HEK293 (cell line): Measurements from ENCODE around the gene VCAM1.

Experiments used
- CTCF ChIA-PET: fragments of 350-600 bp; formaldehyde crosslinking; extraction: SDS; loops from one replicate; lab custom pipeline; 2021; ENCODE audit warnings: antibody characterized with exemption; lab: Yijun Ruan, JAX
- POLR2A ChIA-PET: fragments of 300-600 bp; formaldehyde crosslinking; extraction: SDS; loops from one replicate; lab custom pipeline; 2020; ENCODE audit warnings: antibody characterized with exemption, inconsistent platforms; lab: Yijun Ruan, JAX
- H3K27ac ChIP-seq: fragments of 200-500 bp; sonication (Bioruptor generic); 2 replicates; pipeline ENCODE4 v1.5.1; 2014; ENCODE audit warnings: low read depth, low read length, control low read depth, inconsistent platforms; ENCODE audit errors: extremely low read depth
- H3K36me3 ChIP-seq, 2 experiments: fragments of 200-500 bp in 1 of 2; sonication (Bioruptor generic) in 1 of 2; 1 replicate in 1 of 2; 2 replicates in 1 of 2; pipeline ENCODE4 v1.5.1; 2014 to 2017; ENCODE audit warnings: inconsistent platforms in 2 of 2, low read length in 2 of 2; ENCODE audit not compliant: control insufficient read depth in 2 of 2, insufficient read depth in 1 of 2
- H3K4me1 ChIP-seq: fragments of 200-500 bp; sonication (Bioruptor generic); 2 replicates; pipeline ENCODE4 v1.5.1; 2014; ENCODE audit warnings: mild to moderate bottlenecking, low read length, inconsistent platforms; ENCODE audit not compliant: control insufficient read depth, insufficient read depth
- H3K4me3 ChIP-seq: 2 replicates; pipeline ENCODE4 v1.5.1; 2011; ENCODE audit warnings: low read depth, mild to moderate bottlenecking, control low read depth, low read length, moderate library complexity
- H3K9me3 ChIP-seq: fragments of 200-500 bp; sonication (Bioruptor generic); 2 replicates; pipeline ENCODE4 v1.5.1; 2014; ENCODE audit warnings: low read depth, low read length, inconsistent platforms; ENCODE audit not compliant: control insufficient read depth, insufficient read depth
- SP7 ChIP-seq: fragments of 450-650 bp; formaldehyde crosslinking; IDR thresholded peaks from 2 replicates; pipeline ENCODE4 v1.5.1; 2016; ENCODE audit warnings: missing biosample characterization, missing genetic modification characterization
- YY1 ChIP-seq: fragments of 450-650 bp; formaldehyde crosslinking; IDR thresholded peaks from 2 replicates; pipeline ENCODE4 v1.5.1; 2018; ENCODE audit warnings: missing biosample characterization, missing genetic modification characterization
- ZBTB48 ChIP-seq: fragments of 450-650 bp; formaldehyde crosslinking; IDR thresholded peaks from 2 replicates; pipeline ENCODE4 v1.5.1; 2016; ENCODE audit warnings: missing biosample characterization, missing genetic modification characterization
- ZFP41 ChIP-seq: fragments of 450-650 bp; formaldehyde crosslinking; IDR thresholded peaks from 2 replicates; pipeline ENCODE4 v1.5.1; 2016; ENCODE audit warnings: missing biosample characterization, missing genetic modification characterization, borderline replicate concordance
- ZNF211 ChIP-seq: fragments of 450-650 bp; formaldehyde crosslinking; IDR thresholded peaks from 2 replicates; pipeline ENCODE4 v1.5.1; 2016; ENCODE audit warnings: low read depth, missing biosample characterization, missing genetic modification characterization
- ZNF221 ChIP-seq: fragments of 450-650 bp; formaldehyde crosslinking; IDR thresholded peaks from 2 replicates; pipeline ENCODE4 v1.5.1; 2017; ENCODE audit warnings: missing biosample characterization, missing genetic modification characterization, borderline replicate concordance
- ZNF23 ChIP-seq: fragments of 450-650 bp; formaldehyde crosslinking; IDR thresholded peaks from 2 replicates; pipeline ENCODE4 v1.5.1; 2016; ENCODE audit warnings: missing biosample characterization, missing genetic modification characterization, borderline replicate concordance
- ZNF426 ChIP-seq: fragments of 450-650 bp; formaldehyde crosslinking; IDR thresholded peaks from 2 replicates; pipeline ENCODE4 v1.5.1; 2017; ENCODE audit warnings: missing biosample characterization, missing genetic modification characterization, mild to moderate bottlenecking, inconsistent platforms, moderate library complexity
- ZNF433 ChIP-seq: fragments of 450-650 bp; formaldehyde crosslinking; IDR thresholded peaks from 2 replicates; pipeline ENCODE4 v1.5.1; 2016; ENCODE audit warnings: missing biosample characterization, missing genetic modification characterization, low read depth
- ZNF473 ChIP-seq: fragments of 450-650 bp; formaldehyde crosslinking; IDR thresholded peaks from 2 replicates; pipeline ENCODE4 v1.5.1; 2017; ENCODE audit warnings: missing biosample characterization, missing genetic modification characterization
- ZNF548 ChIP-seq: fragments of 450-650 bp; formaldehyde crosslinking; IDR thresholded peaks from 2 replicates; pipeline ENCODE4 v1.5.1; 2016; ENCODE audit warnings: missing biosample characterization, missing genetic modification characterization
- ZNF623 ChIP-seq: fragments of 450-650 bp; formaldehyde crosslinking; IDR thresholded peaks from 2 replicates; pipeline ENCODE4 v1.5.1; 2016; ENCODE audit warnings: missing biosample characterization, missing genetic modification characterization
- ZNF629 ChIP-seq: fragments of 450-650 bp; formaldehyde crosslinking; IDR thresholded peaks from 2 replicates; pipeline ENCODE4 v1.5.1; 2017; ENCODE audit warnings: missing biosample characterization, missing genetic modification characterization
- ZNF776 ChIP-seq: fragments of 450-650 bp; formaldehyde crosslinking; IDR thresholded peaks from 2 replicates; pipeline ENCODE4 v1.5.0; 2017; ENCODE audit warnings: missing biosample characterization, missing genetic modification characterization, borderline replicate concordance
- ZNF837 ChIP-seq: fragments of 450-650 bp; formaldehyde crosslinking; IDR thresholded peaks from 2 replicates; pipeline ENCODE4 v1.5.1; 2016; ENCODE audit warnings: missing biosample characterization, missing genetic modification characterization
- ZXDB ChIP-seq: fragments of 450-650 bp; formaldehyde crosslinking; IDR thresholded peaks from 2 replicates; pipeline ENCODE4 v1.5.1; 2016; ENCODE audit warnings: missing biosample characterization, missing genetic modification characterization
- TF ChIP-seq, protein P1 (sequence below): fragments of 450-650 bp; IDR thresholded peaks from 2 replicates; pipeline ENCODE4 v1.5.1; 2018; ENCODE audit warnings: missing biosample characterization, missing genetic modification characterization
- TF ChIP-seq, protein P2 (sequence below): fragments of 450-650 bp; formaldehyde crosslinking; IDR thresholded peaks from 2 replicates; pipeline ENCODE4 v1.5.1; 2016; ENCODE audit warnings: missing biosample characterization, missing genetic modification characterization
- TF ChIP-seq, protein P3 (sequence below): fragments of 450-650 bp; formaldehyde crosslinking; IDR thresholded peaks from 2 replicates; pipeline ENCODE4 v1.5.1; 2016; ENCODE audit warnings: missing biosample characterization, missing genetic modification characterization
- TF ChIP-seq, protein P4 (sequence below): fragments of 450-650 bp; formaldehyde crosslinking; IDR thresholded peaks from 2 replicates; pipeline ENCODE4 v1.5.1; 2016; ENCODE audit warnings: missing biosample characterization, missing genetic modification characterization

The VCAM1 gene

DNA sequence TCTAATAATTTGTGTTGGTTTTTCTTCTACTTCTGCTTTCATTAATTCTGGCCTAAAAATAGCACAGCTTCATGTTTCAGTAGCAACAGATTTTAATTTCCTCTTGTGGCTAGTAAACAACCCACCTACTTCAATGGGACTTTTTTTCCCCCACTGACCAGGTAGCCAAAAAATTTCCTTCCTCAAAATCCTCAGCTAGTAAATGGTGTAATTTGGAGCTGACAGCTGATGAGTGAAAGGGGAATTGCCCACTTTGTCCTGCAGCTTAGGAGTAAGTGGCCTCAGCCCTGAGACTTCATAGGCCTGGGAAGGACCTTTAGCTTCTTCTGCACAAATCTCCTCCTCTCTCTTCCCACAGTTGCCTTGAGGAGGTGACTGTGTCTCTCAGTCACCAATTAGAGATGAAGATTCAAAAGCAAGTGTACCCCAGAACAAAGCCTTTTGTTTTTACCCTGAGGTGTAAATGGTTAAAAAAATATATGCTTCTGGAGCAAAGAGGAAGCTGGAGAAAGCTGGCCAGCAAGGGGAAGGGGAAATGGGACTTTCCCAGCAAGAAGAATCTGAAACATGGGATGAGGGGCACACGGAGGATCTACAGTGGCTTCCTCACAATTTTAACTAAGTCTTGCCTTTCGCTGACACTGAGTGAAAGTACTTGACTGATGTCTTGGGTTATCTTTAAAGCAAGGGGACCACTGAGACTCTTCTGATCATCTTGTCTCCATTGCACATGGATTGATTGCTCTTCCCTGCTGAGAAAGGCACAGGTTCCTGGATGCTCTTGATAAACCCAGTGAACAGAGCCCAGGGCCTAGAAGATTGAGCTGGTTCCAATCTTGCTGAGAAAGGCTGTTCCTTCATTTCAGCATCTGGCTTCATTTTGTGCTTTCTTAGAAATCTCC is 35.8 kb upstream of the VCAM1 start:
- POLR2A ChIA-PET = no interaction called here
- H3K4me3 ChIP-seq = no peak overlapping the region
- no peaks in the 10 kb centered on the region for H3K9me3 ChIP-seq
- TF ChIP-seq, protein P1, sequence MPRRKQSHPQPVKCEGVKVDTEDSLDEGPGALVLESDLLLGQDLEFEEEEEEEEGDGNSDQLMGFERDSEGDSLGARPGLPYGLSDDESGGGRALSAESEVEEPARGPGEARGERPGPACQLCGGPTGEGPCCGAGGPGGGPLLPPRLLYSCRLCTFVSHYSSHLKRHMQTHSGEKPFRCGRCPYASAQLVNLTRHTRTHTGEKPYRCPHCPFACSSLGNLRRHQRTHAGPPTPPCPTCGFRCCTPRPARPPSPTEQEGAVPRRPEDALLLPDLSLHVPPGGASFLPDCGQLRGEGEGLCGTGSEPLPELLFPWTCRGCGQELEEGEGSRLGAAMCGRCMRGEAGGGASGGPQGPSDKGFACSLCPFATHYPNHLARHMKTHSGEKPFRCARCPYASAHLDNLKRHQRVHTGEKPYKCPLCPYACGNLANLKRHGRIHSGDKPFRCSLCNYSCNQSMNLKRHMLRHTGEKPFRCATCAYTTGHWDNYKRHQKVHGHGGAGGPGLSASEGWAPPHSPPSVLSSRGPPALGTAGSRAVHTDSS = no peak
- TF ChIP-seq ZXDB (tag by site-specific recombination) = no peak
- TF ChIP-seq ZNF433 (tag by site-specific recombination) = no peak
- no peaks in the 10 kb centered on the region for H3K4me1 ChIP-seq
- no peaks in the 10 kb centered on the region for H3K36me3 ChIP-seq
- H3K27ac ChIP-seq = no peak overlapping the region
- CTCF ChIA-PET = interaction anchor here (0.6 kb wide), 1 partner anchor 625 kb away, joined by 3 read pairs; no protein-coding TSS in a partner anchor

DNA sequence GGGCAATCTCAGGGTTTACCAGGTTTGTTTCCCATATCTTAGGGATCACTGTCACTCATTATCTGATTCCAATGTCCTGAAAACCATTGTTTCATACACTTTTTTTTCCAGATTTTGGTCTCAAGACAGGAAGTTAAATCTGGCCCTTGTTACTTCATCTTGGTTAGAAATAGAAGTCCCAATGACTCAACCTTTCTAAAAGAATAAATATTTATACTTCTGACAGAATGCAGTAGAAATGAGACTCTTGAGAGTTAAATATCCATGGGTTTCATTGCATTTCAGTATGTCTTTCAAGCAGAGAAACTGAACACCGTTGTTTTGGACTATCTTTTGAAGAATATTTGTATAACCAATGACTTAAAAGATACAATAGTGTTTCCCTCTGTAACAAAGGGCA is 19.8 kb upstream of the VCAM1 start:
- Histone ChIP-seq H3K9me3 (no peaks in the 10 kb centered on the region), H3K4me1 (no peaks in the 10 kb centered on the region), H3K27ac (no peak overlapping the region), H3K4me3 (no peak overlapping the region), H3K36me3 (no peaks in the 10 kb centered on the region)
- POLR2A ChIA-PET = no interaction called here
- TF ChIP-seq, protein P2, sequence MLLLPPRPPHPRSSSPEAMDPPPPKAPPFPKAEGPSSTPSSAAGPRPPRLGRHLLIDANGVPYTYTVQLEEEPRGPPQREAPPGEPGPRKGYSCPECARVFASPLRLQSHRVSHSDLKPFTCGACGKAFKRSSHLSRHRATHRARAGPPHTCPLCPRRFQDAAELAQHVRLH (tag by site-specific recombination) = no peak
- TF ChIP-seq ZNF211 (tag by site-specific recombination) (no peak), ZNF629 (no peak), ZNF623 (tag by site-specific recombination) (no peak)
- CTCF ChIA-PET = no interaction called here

DNA sequence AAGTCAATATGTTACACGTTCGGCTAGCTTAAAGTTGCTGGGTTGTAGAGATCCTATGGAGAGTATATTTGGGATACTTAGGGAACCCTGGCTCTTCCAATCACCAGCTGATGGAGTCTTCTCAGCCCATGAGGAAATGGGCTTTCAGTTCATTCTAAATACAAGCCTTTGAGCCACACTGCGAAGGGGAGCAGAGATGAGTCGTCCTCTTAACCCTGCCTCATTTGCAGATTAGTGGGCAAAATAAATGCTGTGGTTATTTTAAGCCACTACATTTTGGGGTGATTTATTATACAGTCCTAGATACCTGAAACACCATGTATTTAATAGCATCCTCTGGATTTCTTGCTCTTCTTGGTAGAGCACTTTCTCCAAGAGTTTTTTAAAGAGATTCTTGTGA is 19.0 kb upstream of the VCAM1 start:
- no peaks in the 10 kb centered on the region for H3K9me3 ChIP-seq
- ChIA-PET POLR2A (no interaction called here), CTCF (interaction anchor here (0.6 kb wide), 1 partner anchor 31 kb away, joined by 3 read pairs; no protein-coding TSS in a partner anchor)
- no peaks in the 10 kb centered on the region for H3K4me1 ChIP-seq
- no peaks in the 10 kb centered on the region for H3K36me3 ChIP-seq
- H3K27ac ChIP-seq = no peak overlapping the region
- TF ChIP-seq ZFP41 (tag by site-specific recombination) = no peak
- TF ChIP-seq ZNF23 (tag by site-specific recombination) = no peak
- no peak overlapping the region for H3K4me3 ChIP-seq

DNA sequence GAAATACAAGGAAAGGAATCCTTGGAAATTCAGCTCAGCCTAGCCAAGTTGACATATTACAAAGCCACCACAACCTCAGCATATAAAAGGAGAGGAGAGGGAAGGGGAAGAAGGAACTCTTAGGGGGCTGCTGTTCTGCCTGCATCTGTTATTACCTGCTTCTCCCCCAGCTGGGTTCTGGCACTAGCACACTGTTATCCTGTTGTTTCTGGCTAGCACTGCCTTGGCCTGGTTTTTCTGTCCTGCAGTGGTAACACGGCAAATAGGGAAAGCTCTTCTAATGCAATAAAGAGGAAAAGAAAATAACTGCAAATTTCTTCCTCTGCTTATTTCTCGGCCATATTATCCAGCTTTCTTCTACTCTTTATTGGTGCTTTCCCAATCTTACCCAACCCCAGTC is 16.5 kb upstream of the VCAM1 start:
- CTCF ChIA-PET = interaction anchor here (0.6 kb wide), 1 partner anchor 237 kb away, joined by 3 read pairs; no protein-coding TSS in a partner anchor
- no peaks in the 10 kb centered on the region for H3K9me3 ChIP-seq
- TF ChIP-seq, protein P3, sequence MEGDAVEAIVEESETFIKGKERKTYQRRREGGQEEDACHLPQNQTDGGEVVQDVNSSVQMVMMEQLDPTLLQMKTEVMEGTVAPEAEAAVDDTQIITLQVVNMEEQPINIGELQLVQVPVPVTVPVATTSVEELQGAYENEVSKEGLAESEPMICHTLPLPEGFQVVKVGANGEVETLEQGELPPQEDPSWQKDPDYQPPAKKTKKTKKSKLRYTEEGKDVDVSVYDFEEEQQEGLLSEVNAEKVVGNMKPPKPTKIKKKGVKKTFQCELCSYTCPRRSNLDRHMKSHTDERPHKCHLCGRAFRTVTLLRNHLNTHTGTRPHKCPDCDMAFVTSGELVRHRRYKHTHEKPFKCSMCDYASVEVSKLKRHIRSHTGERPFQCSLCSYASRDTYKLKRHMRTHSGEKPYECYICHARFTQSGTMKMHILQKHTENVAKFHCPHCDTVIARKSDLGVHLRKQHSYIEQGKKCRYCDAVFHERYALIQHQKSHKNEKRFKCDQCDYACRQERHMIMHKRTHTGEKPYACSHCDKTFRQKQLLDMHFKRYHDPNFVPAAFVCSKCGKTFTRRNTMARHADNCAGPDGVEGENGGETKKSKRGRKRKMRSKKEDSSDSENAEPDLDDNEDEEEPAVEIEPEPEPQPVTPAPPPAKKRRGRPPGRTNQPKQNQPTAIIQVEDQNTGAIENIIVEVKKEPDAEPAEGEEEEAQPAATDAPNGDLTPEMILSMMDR = no peak
- no peak for TF ChIP-seq ZBTB48 (tag by site-specific recombination)
- no peak for TF ChIP-seq ZNF221 (tag by site-specific recombination)
- TF ChIP-seq ZNF473 = no peak
- no peak for TF ChIP-seq SP7
- no peak for TF ChIP-seq ZNF776 (tag by site-specific recombination)
- no peak for TF ChIP-seq ZNF837 (tag by site-specific recombination)
- no peak for TF ChIP-seq YY1 (tag by site-specific recombination)
- TF ChIP-seq, protein P4, sequence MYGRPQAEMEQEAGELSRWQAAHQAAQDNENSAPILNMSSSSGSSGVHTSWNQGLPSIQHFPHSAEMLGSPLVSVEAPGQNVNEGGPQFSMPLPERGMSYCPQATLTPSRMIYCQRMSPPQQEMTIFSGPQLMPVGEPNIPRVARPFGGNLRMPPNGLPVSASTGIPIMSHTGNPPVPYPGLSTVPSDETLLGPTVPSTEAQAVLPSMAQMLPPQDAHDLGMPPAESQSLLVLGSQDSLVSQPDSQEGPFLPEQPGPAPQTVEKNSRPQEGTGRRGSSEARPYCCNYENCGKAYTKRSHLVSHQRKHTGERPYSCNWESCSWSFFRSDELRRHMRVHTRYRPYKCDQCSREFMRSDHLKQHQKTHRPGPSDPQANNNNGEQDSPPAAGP (tag by site-specific recombination) = no peak
- no peak for TF ChIP-seq ZNF426
- no peak for TF ChIP-seq ZNF548 (tag by site-specific recombination)
- TF ChIP-seq, all 188 proteins: peak for 0
- POLR2A ChIA-PET = no interaction called here
- Histone ChIP-seq H3K27ac (no peak overlapping the region), H3K4me1 (no peaks in the 10 kb centered on the region), H3K36me3 (no peaks in the 10 kb centered on the region), H3K4me3 (no peak overlapping the region)
